H54 (cell line): ENCODE data around the gene RYR1.

ENCODE experiments used
- DNase-seq: peaks from one replicate; pipeline ENCODE4 v3.0.0; 2011; ENCODE audit warnings: low spot score, mixed read lengths; ENCODE audit not compliant: insufficient read length
- FAIRE-seq: peaks from 3 replicates; lab custom pipeline; 2011; peaks lifted over from hg19 to GRCh38; lab: Jason Lieb, UNC
- POLR2A ChIP-seq: IDR thresholded peaks from 2 replicates; pipeline ENCODE4 v1.6.1; 2011; ENCODE audit warnings: low read depth, mild to moderate bottlenecking, low read length

The RYR1 gene

DNA sequence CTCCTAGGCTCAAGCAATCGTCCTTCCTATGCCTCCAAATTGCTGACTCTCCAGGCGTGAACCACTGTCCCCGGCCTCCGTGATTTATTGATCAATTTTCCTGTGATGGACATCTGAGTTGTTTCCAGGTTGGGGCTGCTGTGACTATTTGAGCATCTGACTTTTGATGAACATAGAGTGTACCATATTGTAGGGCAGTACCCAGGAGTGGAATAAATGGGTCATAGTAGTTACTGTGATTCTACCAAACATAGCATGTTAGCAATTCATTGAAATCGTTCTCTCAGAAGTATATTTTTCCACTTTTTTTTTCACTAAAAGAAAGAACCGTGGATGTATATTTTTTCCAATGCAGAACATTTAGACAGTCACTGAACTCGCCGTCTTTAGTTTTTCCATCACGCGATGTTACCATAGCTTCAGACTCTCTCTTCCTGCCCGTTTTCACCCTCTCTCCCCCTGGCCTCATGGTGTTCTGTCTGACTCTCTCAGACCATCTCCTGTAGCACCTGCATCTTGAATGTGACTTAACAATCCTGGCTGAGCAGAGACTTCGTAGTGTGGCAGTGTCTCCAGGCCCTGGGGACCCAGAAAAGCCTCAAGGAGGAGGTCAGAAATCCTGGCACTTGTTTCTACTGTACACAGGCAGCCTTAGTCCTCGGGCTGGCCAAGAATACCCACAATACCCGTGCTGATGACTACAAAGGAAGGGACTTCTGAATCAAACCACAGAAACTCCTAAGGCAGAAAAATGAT, 4.3 kb upstream of the RYR1 start:
- FAIRE-seq (no peak), DNase-seq (no peak)

GRCh38 chr19:38429811-38430156, 3.7 kb upstream of the RYR1 start:
- FAIRE-seq (no peak), DNase-seq (no peak)
- no peak for TF ChIP-seq POLR2A

More for the DNA sequence above, 4.3 kb upstream of the RYR1 start:
- TF ChIP-seq POLR2A = no peak

DNA sequence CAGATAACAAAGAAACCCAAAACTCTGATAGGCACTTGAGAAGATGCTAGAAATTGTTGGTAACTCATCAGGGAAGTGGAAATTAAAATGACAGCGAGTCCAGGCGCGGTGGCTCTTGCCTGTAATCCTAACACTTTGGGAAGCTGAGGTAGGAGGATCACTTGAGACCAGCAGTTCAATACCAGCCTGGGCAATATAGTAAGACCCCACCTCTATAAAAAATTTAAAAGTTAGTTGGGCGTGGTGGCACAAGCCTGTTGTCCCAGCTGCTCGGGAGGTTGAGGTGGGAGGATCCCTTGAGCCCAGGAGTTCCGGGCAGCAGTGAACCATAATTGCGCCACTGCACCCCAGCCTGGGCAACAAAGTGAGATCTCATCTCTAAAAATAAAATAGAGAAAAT, 2.6 kb upstream of the RYR1 start:
- no peak for FAIRE-seq
- no peak for DNase-seq
- no peak for TF ChIP-seq POLR2A

GRCh38 chr19:38434549-38435051, 1.1 kb downstream of the RYR1 start:
- FAIRE-seq (no peak), DNase-seq (no peak)
- TF ChIP-seq POLR2A = no peak

- DNase-seq = no peak
- no peak for FAIRE-seq
- no peak for TF ChIP-seq POLR2A
Measured at GRCh38 chr19:38437295-38437694, 3.8 kb downstream of the RYR1 start.

DNA sequence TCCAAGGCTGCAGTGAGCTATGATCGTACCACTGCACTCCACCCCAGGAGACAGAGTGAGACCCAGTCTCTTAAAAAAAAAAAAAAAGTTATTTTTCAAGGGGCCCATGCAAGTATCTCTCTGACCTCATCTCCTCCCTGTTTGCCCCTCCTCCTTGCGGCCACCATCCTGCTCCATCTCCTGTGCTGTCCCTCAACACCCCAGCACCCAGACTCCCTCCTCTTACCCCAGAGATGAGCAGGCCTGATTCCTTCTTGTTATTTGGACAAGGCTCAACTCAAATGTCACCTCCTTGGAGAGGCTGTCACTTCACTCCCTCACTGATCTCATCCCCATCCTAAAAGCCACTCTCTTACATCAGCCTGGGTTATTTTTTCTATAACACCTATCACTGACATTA, 4.4 kb downstream of the RYR1 start:
- no peak for TF ChIP-seq POLR2A
- no peak for DNase-seq
- no peak for FAIRE-seq

DNA sequence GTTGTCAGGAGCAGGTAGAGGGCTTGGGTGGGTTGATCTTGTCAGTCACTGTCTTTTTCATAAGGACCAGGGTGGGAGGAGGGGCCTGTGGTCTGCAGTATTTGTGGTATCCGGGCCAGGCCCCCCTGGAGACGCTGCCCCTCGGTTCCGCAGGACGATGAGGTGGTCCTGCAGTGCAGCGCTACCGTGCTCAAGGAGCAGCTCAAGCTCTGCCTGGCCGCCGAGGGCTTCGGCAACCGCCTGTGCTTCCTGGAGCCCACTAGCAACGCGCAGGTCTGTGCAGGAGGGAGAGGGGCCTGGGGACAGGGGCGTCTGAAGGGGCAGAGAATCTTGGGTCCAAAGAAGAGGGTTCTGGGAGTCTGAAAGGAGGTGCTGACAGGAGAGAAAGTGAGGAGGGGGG, 7.1 kb downstream of the RYR1 start:
- no peak for FAIRE-seq
- no peak for TF ChIP-seq POLR2A
- DNase-seq = no peak

GRCh38 chr19:38441657-38442348, 8.3 kb downstream of the RYR1 start:
- DNase-seq = no peak
- no peak for TF ChIP-seq POLR2A
- FAIRE-seq = no peak

- TF ChIP-seq POLR2A = no peak
- FAIRE-seq (no peak), DNase-seq (no peak)
Measured at GRCh38 chr19:38442736-38443135, 9.2 kb downstream of the RYR1 start.

GRCh38 chr19:38443458-38443999, 10.0 kb downstream of the RYR1 start:
- no peak for DNase-seq

GRCh38 chr19:38444026-38444425, 10.5 kb downstream of the RYR1 start:
- FAIRE-seq = no peak
- TF ChIP-seq POLR2A = no peak
- no peak for DNase-seq

More at GRCh38 chr19:38443458-38443999, 10.0 kb downstream of the RYR1 start:
- no peak for TF ChIP-seq POLR2A
- FAIRE-seq = no peak

DNA sequence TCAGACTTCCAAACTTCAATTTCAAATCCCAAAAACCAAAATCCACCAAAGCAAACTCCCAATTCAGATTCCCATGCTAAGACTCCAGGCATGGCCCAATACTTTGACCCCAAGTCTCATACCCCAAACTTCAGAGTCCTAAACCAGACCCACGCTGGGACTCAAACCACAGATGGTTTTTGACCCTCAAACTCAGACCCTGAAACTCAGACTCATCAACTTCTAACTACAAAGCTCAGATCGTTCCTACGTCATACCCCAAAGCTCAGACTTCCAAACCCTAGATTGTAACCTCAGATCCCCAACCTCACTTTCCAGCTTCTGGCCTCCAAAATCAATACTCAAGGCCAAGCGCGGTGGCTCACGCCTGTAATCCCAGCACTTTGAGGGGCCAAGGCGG, 11.9 kb downstream of the RYR1 start:
- TF ChIP-seq POLR2A = no peak
- no peak for FAIRE-seq
- no peak for DNase-seq

DNA sequence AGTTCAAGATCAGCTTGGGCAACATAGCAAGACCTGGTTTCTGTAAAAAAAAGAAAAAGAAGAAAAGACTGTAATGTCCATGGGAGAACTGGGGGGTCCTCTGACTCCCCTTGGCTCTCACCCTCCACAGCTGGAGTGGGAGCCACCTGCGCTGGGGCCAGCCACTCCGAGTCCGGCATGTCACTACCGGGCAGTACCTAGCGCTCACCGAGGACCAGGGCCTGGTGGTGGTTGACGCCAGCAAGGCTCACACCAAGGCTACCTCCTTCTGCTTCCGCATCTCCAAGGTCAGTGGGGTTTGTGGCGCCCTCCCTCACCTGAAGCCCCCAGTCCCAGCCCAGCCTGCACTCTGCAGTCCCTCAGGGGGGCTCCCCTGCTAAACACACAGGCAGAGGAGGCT, 14.7 kb downstream of the RYR1 start:
- DNase-seq (no peak), FAIRE-seq (no peak)
- TF ChIP-seq POLR2A = no peak

- DNase-seq = no peak
- TF ChIP-seq POLR2A = no peak
- FAIRE-seq = no peak
Measured at GRCh38 chr19:38449518-38449917, 16.0 kb downstream of the RYR1 start.
